ENCODE measurements around the gene LAMC2. TPM values are rescaled to one million over a fixed set of nuclear protein-coding genes. Genes with fewer than 3 reads are reported as not detected.

LAMC2 gene
- total RNA-seq, 1 donor from 2014 or later: 24.9 TPM

- H3K4me1 ChIP-seq: peaks cover 10% of the 10 kb centered on the region
- intact Hi-C loops (cut with DNase I): no loop called here
Measured at GRCh38 chr1:183236158-183236725, 50.2 kb downstream of the LAMC2 start.

GRCh38 chr1:183237046-183237445 lies 51.0 kb downstream of the LAMC2 start:
- intact Hi-C loops (cut with DNase I): no loop called here
- Histone ChIP-seq H3K9me3 (no peaks in the 10 kb centered on the region), H3K27me3 (ENCODE audit: low read depth) (no peaks in the 10 kb centered on the region), H3K4me3 (no peak overlapping the region), H3K36me3 (no peaks in the 10 kb centered on the region), H3K27ac (no peak overlapping the region), H3K4me1 (peaks cover 10% of the 10 kb centered on the region)
- no peak for DNase-seq
- no peak for ATAC-seq
- TF ChIP-seq, protein P1, sequence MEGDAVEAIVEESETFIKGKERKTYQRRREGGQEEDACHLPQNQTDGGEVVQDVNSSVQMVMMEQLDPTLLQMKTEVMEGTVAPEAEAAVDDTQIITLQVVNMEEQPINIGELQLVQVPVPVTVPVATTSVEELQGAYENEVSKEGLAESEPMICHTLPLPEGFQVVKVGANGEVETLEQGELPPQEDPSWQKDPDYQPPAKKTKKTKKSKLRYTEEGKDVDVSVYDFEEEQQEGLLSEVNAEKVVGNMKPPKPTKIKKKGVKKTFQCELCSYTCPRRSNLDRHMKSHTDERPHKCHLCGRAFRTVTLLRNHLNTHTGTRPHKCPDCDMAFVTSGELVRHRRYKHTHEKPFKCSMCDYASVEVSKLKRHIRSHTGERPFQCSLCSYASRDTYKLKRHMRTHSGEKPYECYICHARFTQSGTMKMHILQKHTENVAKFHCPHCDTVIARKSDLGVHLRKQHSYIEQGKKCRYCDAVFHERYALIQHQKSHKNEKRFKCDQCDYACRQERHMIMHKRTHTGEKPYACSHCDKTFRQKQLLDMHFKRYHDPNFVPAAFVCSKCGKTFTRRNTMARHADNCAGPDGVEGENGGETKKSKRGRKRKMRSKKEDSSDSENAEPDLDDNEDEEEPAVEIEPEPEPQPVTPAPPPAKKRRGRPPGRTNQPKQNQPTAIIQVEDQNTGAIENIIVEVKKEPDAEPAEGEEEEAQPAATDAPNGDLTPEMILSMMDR (IDR thresholded peaks at IDR 0.05): no peak

More at GRCh38 chr1:183236158-183236725, 50.2 kb downstream of the LAMC2 start:
- no peaks in the 10 kb centered on the region for H3K27me3 ChIP-seq (ENCODE audit: low read depth)
- no peak overlapping the region for H3K27ac ChIP-seq
- no peak overlapping the region for H3K4me3 ChIP-seq
- no peaks in the 10 kb centered on the region for H3K36me3 ChIP-seq
- H3K9me3 ChIP-seq: no peaks in the 10 kb centered on the region
- no peak for ATAC-seq
- DNase-seq: no peak
- TF ChIP-seq, protein P1 (IDR thresholded peaks at IDR 0.05): no peak

DNA sequence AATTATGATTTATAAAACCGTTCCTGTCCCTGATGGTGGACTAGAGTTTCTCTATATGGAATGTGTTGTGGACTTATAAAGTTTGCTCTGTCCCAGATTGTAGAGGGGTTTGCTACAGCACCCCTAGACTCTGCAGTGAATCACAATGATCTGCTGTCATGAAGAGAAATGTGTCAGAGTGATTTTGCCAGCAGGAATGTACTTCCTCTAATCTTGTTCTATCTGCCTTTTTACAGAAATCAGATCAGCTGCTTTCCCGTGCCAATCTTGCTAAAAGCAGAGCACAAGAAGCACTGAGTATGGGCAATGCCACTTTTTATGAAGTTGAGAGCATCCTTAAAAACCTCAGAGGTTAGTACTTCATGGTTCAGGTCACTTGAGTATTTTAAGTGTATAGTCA lies 52.0 kb downstream of the LAMC2 start:
- H3K9me3 ChIP-seq: no peaks in the 10 kb centered on the region
- peaks cover 12% of the 10 kb centered on the region for H3K4me1 ChIP-seq
- TF ChIP-seq, protein P1 (IDR thresholded peaks at IDR 0.05): no peak
- no peak overlapping the region for H3K4me3 ChIP-seq
- ATAC-seq (no peak), DNase-seq (no peak)
- no peak overlapping the region for H3K27ac ChIP-seq
- intact Hi-C loops (cut with DNase I): no loop called here
- H3K27me3 ChIP-seq (ENCODE audit: low read depth): no peaks in the 10 kb centered on the region
- H3K36me3 ChIP-seq: no peaks in the 10 kb centered on the region

DNA sequence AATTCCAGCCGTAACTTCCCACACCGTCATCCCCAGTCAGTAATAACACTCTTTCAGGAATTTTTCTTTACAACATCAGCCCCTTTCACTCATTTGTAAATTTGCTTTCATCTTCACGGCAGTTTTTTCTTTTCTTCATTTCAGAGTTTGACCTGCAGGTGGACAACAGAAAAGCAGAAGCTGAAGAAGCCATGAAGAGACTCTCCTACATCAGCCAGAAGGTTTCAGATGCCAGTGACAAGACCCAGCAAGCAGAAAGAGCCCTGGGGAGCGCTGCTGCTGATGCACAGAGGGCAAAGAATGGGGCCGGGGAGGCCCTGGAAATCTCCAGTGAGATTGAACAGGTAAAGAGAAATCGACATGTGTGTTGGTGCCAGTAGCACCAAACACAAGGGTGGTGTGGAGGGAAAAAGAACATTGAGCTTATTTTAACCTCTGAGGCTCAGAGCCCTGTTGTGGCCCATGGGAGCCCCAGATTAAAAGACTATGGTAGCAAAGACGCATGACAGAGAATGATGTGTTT lies 53.2 kb downstream of the LAMC2 start:
- TF ChIP-seq, protein P1 (IDR thresholded peaks at IDR 0.05): no peak
- ATAC-seq: no peak
- H3K27ac ChIP-seq: no peak overlapping the region
- no peak for DNase-seq
- H3K9me3 ChIP-seq: no peaks in the 10 kb centered on the region
- intact Hi-C loops (cut with DNase I): no loop called here
- H3K27me3 ChIP-seq (ENCODE audit: low read depth): no peaks in the 10 kb centered on the region
- no peaks in the 10 kb centered on the region for H3K36me3 ChIP-seq
- no peak overlapping the region for H3K4me3 ChIP-seq
- peaks cover 19% of the 10 kb centered on the region for H3K4me1 ChIP-seq

DNA sequence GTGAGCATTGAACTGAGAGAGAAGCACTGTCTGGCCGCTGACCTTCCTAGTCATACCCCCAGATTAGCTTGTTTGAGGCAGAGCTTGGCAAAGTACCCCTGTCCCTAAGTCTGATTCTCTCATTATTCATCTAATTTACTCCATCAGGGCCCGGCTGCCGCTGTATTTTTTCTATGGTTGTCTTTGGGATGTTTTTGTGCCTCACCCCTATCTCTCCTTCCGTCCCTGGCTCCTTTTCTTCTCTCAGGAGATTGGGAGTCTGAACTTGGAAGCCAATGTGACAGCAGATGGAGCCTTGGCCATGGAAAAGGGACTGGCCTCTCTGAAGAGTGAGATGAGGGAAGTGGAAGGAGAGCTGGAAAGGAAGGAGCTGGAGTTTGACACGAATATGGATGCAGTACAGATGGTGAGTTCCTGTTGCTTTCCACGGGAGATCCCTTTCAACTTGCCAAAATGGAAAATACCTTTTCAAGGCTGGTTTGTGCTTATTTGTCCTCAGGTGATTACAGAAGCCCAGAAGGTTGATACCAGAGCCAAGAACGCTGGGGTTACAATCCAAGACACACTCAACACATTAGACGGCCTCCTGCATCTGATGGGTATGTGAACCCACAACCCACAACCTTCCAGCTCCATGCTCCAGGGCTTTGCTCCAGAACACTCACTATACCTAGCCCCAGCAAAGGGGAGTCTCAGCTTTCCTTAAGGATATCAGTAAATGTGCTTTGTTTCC lies 53.9 kb downstream of the LAMC2 start:
- Histone ChIP-seq H3K27ac (peak overlapping the region; percentile 22), H3K27me3 (ENCODE audit: low read depth) (no peaks in the 10 kb centered on the region), H3K9me3 (no peaks in the 10 kb centered on the region), H3K36me3 (no peaks in the 10 kb centered on the region), H3K4me3 (no peak overlapping the region), H3K4me1 (peaks cover 18% of the 10 kb centered on the region)
- no peak for DNase-seq
- TF ChIP-seq, protein P1 (IDR thresholded peaks at IDR 0.05): no peak
- intact Hi-C loops (cut with DNase I): no loop called here
- no peak for ATAC-seq
